Fibroblast of skin of left quadriceps (primary cell): Measurements from ENCODE around the gene ZSCAN20.

Experiments
- DNase-seq, 2 experiments: peaks; one replicate each; pipeline ENCODE4 v3.0.0-alpha.2; 2013; ENCODE audit warnings: low read depth in 2 of 2

Gene ZSCAN20

DNA sequence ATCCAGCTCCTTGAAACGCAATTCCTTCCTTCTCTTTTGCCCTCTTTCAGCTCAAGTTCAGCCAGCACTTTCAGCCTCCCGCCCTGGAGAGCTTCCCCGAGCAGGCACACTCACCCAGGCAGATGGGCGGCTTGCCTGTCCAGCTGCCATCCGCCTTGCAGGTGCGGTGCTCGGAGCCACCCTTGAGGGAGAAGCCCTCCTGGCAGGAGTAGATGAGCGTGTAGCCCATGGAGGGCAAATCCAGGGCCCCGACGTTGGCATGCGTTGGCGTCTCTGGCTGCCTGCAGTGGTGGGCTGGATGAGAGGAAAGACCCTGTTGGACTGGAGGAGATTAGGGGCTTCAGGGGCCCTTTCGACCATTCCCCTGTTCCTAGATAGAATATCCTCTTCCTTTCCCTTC is 60.5 kb downstream of the ZSCAN20 start:
- DNase-seq = no peak

DNA sequence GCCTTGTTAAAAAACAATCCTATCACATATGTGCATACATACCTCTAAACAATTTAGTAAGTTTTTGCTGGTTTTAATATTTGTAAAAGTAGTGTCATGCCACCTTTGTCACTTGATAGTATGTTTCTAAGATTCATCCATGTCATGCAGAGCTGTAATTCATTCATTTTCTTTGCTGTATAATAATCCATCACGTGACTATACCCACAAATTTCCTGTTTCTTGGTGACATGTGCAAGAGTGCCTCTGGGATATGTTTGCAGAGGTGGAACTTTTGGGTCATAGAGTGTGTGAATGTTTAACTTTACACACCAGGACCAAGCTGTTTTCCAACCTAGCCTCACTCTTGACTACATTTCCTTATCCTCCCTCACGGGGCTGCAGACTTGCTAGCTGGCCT is 62.9 kb downstream of the ZSCAN20 start:
- DNase-seq = no peak

DNA sequence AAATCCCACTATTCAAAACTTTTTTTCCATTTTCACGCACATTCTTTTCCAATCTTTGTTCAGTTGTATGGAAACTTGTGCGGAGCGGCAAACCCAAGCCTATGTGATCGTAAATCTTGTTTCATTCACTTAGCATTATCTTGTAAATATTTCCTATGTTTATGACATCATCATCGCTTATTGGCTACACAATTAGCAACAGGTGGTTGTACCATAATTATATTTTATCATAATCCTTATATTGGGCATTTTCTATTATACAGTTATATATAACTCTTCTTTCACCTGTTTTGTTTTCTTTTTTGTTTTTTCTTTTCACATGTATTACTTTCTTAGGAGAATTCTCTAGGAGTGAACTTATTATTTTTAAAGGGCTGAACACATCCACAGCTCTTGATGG is 65.4 kb downstream of the ZSCAN20 start:
- no peak for DNase-seq

DNA sequence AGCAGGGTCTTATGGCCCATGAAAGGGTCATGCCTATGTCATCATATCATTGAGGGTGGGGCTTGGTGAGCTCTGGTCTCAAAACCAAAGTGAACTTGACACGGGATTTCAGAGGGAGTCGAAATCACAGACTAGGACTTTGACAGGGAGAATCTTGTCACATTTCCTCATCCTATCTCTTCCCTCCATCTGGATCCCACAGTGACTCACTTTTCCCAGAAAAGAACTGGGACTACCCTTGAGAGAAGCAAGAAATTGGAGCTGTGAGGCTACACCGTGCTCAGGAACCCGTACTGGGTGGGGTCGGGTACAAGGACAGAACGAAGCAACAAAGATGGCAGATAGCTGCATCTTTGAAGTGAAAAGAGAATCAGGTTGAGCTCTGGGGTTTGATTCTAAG is 69.5 kb downstream of the ZSCAN20 start:
- DNase-seq = no peak
